ENCODE results near the gene VCP. TPM values are rescaled to one million over a fixed set of nuclear protein-coding genes. Genes with fewer than 3 reads are reported as not detected.

VCP gene
- total and polyA plus RNA-seq, 9 of the 15 experiments (the other 6 are each of a cell fraction or from before 2014, with no cell fraction given), result 7.1 to 257 (median 199) TPM

DNA sequence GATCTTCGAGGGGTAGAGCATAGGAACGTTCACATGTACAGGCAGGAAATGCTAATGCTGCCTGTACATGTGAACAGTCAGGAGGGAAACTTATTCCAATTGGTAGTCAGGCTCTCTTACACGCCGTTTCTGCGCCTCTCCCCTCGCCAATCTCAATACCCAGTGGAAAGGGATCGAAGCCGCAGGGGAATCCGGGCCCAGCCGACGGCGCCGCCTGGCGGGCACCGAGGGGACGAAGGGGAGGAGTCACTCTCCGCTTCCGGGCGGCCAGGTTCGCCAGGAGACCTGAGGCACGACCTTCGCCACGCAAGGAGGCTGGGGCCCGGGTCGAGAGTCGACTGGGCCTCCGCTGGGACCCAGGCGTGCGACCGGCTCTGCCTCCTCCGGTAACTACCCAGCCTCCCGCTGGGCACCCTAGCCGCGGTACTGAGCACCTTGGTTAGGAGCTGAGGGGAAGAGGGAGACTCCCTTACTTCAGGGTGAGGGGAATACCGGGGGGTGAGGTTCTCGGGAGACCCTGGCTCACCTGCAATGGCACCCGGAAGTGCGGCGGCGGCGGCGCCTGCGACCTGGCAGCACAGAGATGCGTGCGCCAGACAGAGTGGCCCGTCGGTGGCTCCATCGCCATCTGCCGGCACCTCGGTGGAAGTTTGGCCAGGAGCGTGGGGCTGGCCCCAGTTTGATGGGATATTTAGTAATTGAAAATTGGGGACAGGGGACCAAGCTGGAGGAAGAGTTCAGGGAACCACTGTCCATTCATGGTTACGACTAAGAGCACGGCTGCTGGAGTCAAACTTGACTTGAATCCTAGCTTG is 23.8 kb upstream of the VCP start, which contains the start of gene PIGO (continued):
- no peak for TF ChIP-seq ZNF57 (CRISPR knock-in tag; IDR thresholded peaks at IDR 0.05)
- TF ChIP-seq TRIM25 (IDR thresholded peaks at IDR 0.05; ENCODE audit: borderline replicate concordance), result no peak
- TF ChIP-seq, protein P1, sequence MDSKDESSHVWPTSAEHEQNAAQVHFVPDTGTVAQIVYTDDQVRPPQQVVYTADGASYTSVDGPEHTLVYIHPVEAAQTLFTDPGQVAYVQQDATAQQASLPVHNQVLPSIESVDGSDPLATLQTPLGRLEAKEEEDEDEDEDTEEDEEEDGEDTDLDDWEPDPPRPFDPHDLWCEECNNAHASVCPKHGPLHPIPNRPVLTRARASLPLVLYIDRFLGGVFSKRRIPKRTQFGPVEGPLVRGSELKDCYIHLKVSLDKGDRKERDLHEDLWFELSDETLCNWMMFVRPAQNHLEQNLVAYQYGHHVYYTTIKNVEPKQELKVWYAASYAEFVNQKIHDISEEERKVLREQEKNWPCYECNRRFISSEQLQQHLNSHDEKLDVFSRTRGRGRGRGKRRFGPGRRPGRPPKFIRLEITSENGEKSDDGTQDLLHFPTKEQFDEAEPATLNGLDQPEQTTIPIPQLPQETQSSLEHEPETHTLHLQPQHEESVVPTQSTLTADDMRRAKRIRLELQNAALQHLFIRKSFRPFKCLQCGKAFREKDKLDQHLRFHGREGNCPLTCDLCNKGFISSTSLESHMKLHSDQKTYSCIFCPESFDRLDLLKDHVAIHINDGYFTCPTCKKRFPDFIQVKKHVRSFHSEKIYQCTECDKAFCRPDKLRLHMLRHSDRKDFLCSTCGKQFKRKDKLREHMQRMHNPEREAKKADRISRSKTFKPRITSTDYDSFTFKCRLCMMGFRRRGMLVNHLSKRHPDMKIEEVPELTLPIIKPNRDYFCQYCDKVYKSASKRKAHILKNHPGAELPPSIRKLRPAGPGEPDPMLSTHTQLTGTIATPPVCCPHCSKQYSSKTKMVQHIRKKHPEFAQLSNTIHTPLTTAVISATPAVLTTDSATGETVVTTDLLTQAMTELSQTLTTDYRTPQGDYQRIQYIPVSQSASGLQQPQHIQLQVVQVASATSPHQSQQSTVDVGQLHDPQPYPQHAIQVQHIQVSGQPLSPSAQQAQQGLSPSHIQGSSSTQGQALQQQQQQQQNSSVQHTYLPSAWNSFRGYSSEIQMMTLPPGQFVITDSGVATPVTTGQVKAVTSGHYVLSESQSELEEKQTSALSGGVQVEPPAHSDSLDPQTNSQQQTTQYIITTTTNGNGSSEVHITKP (IDR thresholded peaks at IDR 0.05; ENCODE audit: partially characterized antibody), result peak; percentile 80
- TF ChIP-seq GATA2 (CRISPR knock-in tag; IDR thresholded peaks at IDR 0.05), result no peak
- TF ChIP-seq ATF2 (CRISPR knock-in tag; IDR thresholded peaks at IDR 0.05), result no peak
- TF ChIP-seq PHB2 (IDR thresholded peaks at IDR 0.05; ENCODE audit: low read depth), result no peak
- no peak for TF ChIP-seq TEAD2 (tag; IDR thresholded peaks at IDR 0.05)
- no peak for TF ChIP-seq ZNF12 (CRISPR knock-in tag; IDR thresholded peaks at IDR 0.05)
- TF ChIP-seq ZBTB7A (IDR thresholded peaks at IDR 0.05; ENCODE audit: borderline replicate concordance, control insufficient read depth, low read depth, low read length), result peak; percentile 86
- TF ChIP-seq CXXC5 (CRISPR knock-in tag; IDR thresholded peaks at IDR 0.05), result peak; percentile 80
- TF ChIP-seq ZC3H11A (IDR thresholded peaks at IDR 0.05; ENCODE audit: low read depth, low read length), result no peak
- TF ChIP-seq POLR3G (IDR thresholded peaks at IDR 0.05; ENCODE audit: extremely low read depth, insufficient read length, insufficient replicate concordance), result no peak
- TF ChIP-seq, protein P2, sequence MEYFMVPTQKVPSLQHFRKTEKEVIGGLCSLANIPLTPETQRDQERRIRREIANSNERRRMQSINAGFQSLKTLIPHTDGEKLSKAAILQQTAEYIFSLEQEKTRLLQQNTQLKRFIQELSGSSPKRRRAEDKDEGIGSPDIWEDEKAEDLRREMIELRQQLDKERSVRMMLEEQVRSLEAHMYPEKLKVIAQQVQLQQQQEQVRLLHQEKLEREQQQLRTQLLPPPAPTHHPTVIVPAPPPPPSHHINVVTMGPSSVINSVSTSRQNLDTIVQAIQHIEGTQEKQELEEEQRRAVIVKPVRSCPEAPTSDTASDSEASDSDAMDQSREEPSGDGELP (CRISPR knock-in tag; IDR thresholded peaks at IDR 0.05; ENCODE audit: borderline replicate concordance), result peak; percentile 73; the same call in 1 of the 2 replicates
- no peak for TF ChIP-seq ZNF174 (CRISPR knock-in tag; IDR thresholded peaks at IDR 0.05)
- no peak for TF ChIP-seq SIX5 (IDR thresholded peaks at IDR 0.05; ENCODE audit: borderline replicate concordance in 1 of 2, insufficient read depth in 1 of 2, low read depth in 1 of 2, low read length in 2 of 2)
- TF ChIP-seq MAFF (IDR thresholded peaks at IDR 0.05; ENCODE audit: low read length), result no peak
- 0 out of 2 replicates have a peak, but pooled peaks have one; percentile 31 for TF ChIP-seq KLF13 (tag; IDR thresholded peaks at IDR 0.05; ENCODE audit: borderline replicate concordance, low read depth)
- no peak for TF ChIP-seq ZNF354B (CRISPR knock-in tag; IDR thresholded peaks at IDR 0.05)

All from K562 (cell line).